GM12865 (cell line): ENCODE results near the gene SLC30A10.
"Not testable (repeated sequence)": the region's sequence is repeated elsewhere in the genome, so short reads cannot be mapped to it uniquely, and the experiment has no call there.

Source experiments
- DNase-seq: peaks from one replicate; pipeline ENCODE4 v3.0.0; 2010; ENCODE audit warnings: low read depth
- H3K4me3 ChIP-seq: 2 replicates; pipeline ENCODE4 v1.5.1; 2011; ENCODE audit warnings: mild to moderate bottlenecking, low read depth, low read length, control low read depth
- CTCF ChIP-seq: IDR thresholded peaks from 2 replicates; pipeline ENCODE4 v1.5.1; 2011; ENCODE audit warnings: low read length, control low read depth, low read depth, inconsistent platforms; ENCODE audit not compliant: insufficient read depth; ENCODE audit errors: missing control alignments

The SLC30A10 gene

DNA sequence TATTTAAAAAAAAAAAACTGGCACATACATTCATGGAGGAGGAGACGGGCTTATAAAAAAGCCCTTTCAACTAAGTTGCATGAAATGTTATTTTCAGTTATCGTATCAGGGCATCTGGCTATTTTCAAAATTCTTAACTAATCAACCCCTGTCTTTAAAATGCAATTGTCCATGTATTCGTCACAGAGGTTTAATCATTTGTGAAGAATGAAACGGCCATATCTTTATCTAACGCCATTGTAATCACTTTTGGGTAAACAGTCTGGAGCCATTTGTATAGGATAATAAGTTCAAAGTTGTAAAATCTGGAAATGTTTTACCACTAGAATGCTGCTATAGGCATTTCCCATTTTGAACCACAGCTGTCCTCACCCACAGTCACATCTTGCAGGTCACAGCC is 30.4 kb downstream of the SLC30A10 start:
- no peak for TF ChIP-seq CTCF
- H3K4me3 ChIP-seq = no peak overlapping the region
- DNase-seq = no peak

DNA sequence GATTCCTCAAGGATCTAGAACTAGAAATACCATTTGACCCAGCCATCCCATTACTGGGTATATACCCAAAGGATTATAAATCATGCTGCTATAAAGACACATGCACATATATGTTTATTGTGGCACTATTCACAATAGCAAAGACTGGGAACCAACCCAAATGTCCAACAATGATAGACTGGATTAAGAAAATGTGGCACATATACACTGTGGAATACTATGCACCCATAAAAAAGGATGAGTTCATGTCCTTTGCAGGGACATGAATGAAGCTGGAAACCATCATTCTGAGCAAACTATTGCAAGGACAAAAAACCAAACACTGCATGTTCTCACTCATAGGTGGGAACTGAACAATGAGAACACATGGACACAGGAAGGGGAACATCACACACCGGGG is 36.1 kb downstream of the SLC30A10 start:
- not testable (repeated sequence) for DNase-seq, H3K4me3 ChIP-seq

- H3K4me3 ChIP-seq, DNase-seq: not testable (repeated sequence)
Measured at GRCh38 chr1:219891846-219892245, 36.5 kb downstream of the SLC30A10 start.

GRCh38 chr1:219888667-219889066 is 39.7 kb downstream of the SLC30A10 start:
- DNase-seq, H3K4me3 ChIP-seq: not testable (repeated sequence)

DNA sequence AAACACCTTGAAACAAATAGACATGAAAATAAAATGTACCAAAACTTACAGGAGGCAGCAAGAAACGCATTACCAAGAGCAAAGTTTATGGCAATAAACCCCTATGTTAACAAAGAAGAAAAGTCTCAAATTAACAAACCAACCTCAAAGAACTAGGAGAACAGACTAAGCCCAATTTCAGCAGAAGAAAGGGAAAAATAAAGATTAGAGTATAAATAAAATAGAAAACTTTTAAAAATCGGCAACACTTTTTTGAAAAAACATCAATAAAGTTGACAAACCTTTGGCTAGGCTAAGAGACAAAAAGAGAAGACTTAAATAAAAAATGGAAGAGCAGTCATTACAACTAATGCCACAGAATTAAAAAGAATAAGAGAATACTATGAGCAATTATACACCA is 42.7 kb downstream of the SLC30A10 start:
- H3K4me3 ChIP-seq = no peak overlapping the region
- DNase-seq = no peak
- no peak for TF ChIP-seq CTCF

- no peak overlapping the region for H3K4me3 ChIP-seq
- TF ChIP-seq CTCF = no peak
- DNase-seq = no peak
Measured at GRCh38 chr1:219883400-219884332, 44.7 kb downstream of the SLC30A10 start.

DNA sequence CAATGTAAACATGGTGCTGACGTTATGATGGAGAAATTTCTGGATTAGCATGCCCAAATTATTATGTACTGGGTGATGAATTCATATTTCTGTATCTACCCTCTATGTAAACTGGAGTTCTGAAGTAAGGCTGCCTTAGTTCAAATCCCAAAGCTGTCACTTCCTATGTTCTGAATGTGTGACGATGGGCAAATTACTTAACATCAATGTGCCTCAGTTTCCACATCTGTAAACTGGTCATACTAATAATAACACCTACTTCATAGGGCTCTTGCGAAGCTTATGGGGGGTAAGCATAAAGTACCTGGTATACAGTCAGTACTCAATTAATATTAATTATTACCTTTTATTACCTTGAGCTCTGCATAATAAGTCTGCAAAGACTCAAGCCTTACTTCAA is 45.6 kb downstream of the SLC30A10 start:
- H3K4me3 ChIP-seq = no peak overlapping the region
- TF ChIP-seq CTCF = no peak
- DNase-seq = no peak

DNA sequence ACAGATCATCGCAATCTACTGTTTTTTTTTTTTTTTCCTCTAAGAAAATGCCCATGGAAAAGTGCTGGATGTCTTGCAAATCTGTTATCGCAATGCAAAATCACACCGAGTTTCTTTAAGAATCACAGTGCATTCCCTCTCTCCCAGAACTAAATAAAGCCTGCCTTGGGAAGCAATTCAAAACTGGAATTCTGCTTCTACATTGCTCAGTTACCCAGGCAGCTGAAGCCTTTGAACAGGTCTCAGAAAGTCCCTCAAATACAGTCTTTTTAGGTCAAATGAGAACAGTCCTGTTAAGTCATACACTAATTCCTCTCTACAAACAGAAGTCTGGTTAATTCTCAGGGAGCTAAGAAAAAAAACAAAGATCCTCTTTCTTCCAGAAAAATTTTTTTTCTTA is 46.3 kb downstream of the SLC30A10 start:
- H3K4me3 ChIP-seq = no peak overlapping the region
- no peak for DNase-seq
- TF ChIP-seq CTCF = no peak
